ENCODE data around the gene HKDC1. TPM values are rescaled to one million over a fixed set of nuclear protein-coding genes. Genes with fewer than 3 reads are reported as not detected.

Gene HKDC1
- total RNA-seq, 1 donor from 2014 or later: 125 TPM

GRCh38 chr10:69218831-69219230 is 1.3 kb upstream of the HKDC1 start:
- no peak for TF ChIP-seq CTCF (IDR thresholded peaks at IDR 0.05; ENCODE audit: insufficient read depth, low read length, poor library complexity, severe bottlenecking)
- no peaks in the 10 kb centered on the region for H3K27me3 ChIP-seq (ENCODE audit: control insufficient read depth, insufficient read depth, low read length)
- no peaks in the 10 kb centered on the region for H3K36me3 ChIP-seq (ENCODE audit: control insufficient read depth, insufficient read depth, low read length)
- DNase-seq (ENCODE audit: low read depth): no peak
- no peak overlapping the region for H3K4me3 ChIP-seq (ENCODE audit: low read depth, low read length)

GRCh38 chr10:69220507-69220906 is 375 bp downstream of the HKDC1 start:
- DNase-seq (ENCODE audit: low read depth): no peak
- peak overlapping the region; percentile 69 for H3K4me3 ChIP-seq (ENCODE audit: low read depth, low read length)
- TF ChIP-seq CTCF (IDR thresholded peaks at IDR 0.05; ENCODE audit: insufficient read depth, low read length, poor library complexity, severe bottlenecking): no peak
- H3K27me3 ChIP-seq (ENCODE audit: control insufficient read depth, insufficient read depth, low read length): no peaks in the 10 kb centered on the region
- H3K36me3 ChIP-seq (ENCODE audit: control insufficient read depth, insufficient read depth, low read length): no peaks in the 10 kb centered on the region

- no peaks in the 10 kb centered on the region for H3K27me3 ChIP-seq (ENCODE audit: control insufficient read depth, insufficient read depth, low read length)
- peak overlapping the region; percentile 69 for H3K4me3 ChIP-seq (ENCODE audit: low read depth, low read length)
- peaks cover 3% of the 10 kb centered on the region for H3K36me3 ChIP-seq (ENCODE audit: control insufficient read depth, insufficient read depth, low read length)
- peak; percentile 74 for TF ChIP-seq CTCF (IDR thresholded peaks at IDR 0.05; ENCODE audit: insufficient read depth, low read length, poor library complexity, severe bottlenecking)
- peak; percentile 93 for DNase-seq (ENCODE audit: low read depth)
Observed at GRCh38 chr10:69222157-69223027, 2.3 kb downstream of the HKDC1 start.

- H3K36me3 ChIP-seq (ENCODE audit: control insufficient read depth, insufficient read depth, low read length): peaks cover 4% of the 10 kb centered on the region
- DNase-seq (ENCODE audit: low read depth): no peak
- H3K27me3 ChIP-seq (ENCODE audit: control insufficient read depth, insufficient read depth, low read length): no peaks in the 10 kb centered on the region
- no peak for TF ChIP-seq CTCF (IDR thresholded peaks at IDR 0.05; ENCODE audit: insufficient read depth, low read length, poor library complexity, severe bottlenecking)
- peak overlapping the region; percentile 23 for H3K4me3 ChIP-seq (ENCODE audit: low read depth, low read length)
Observed at GRCh38 chr10:69223028-69223342, 2.9 kb downstream of the HKDC1 start.

- Histone ChIP-seq H3K4me3 (ENCODE audit: low read depth, low read length) (no peak overlapping the region), H3K27me3 (ENCODE audit: control insufficient read depth, insufficient read depth, low read length) (no peaks in the 10 kb centered on the region), H3K36me3 (ENCODE audit: control insufficient read depth, insufficient read depth, low read length) (peaks cover 7% of the 10 kb centered on the region)
- DNase-seq (ENCODE audit: low read depth): no peak
- TF ChIP-seq CTCF (IDR thresholded peaks at IDR 0.05; ENCODE audit: insufficient read depth, low read length, poor library complexity, severe bottlenecking): no peak
Observed at GRCh38 chr10:69224862-69225657, 4.9 kb downstream of the HKDC1 start.

All from kidney epithelial cell (primary cell).